OCI-LY7 (cell line): Measurements from ENCODE around the gene C6orf118.

Experiments used
- EZH2phosphoT487 ChIP-seq: fragments of 200-600 bp; sonication (generic); IDR thresholded peaks from 2 replicates; pipeline ENCODE4 v1.6.1; 2018; ENCODE audit warnings: low read depth, borderline replicate concordance, mild to moderate bottlenecking, mixed run types, antibody characterized with exemption, low read length, moderate library complexity, mixed read lengths
- TF ChIP-seq, protein P1 (sequence below): fragments of 200-600 bp; sonication (generic); conservative IDR thresholded peaks from 2 replicates; pipeline ENCODE4 v1.5.1; 2014; ENCODE audit warnings: mild to moderate bottlenecking, antibody characterized with exemption, low read length, moderate library complexity, mixed read lengths

DNA sequence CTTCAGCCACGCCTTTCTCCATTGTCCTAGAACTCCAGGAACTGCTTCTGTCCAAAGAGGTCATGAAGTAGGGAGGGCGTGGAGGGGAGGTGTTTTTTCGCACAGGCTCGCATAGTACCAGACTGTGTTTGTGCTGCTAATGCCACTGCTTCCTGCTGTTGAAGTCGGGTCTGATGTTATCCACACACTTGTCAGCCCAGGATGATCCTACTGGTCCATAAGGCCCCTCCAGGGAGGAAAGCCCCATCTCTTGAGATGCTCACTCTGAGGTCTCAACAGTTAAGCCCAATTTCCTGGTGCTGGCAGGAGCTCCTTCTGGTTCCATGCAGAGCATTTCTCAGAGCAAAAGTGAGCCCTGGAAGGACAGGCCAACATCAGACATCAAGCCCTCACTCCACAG lies 65.6 kb downstream of the C6orf118 start:
- TF ChIP-seq, protein P1, sequence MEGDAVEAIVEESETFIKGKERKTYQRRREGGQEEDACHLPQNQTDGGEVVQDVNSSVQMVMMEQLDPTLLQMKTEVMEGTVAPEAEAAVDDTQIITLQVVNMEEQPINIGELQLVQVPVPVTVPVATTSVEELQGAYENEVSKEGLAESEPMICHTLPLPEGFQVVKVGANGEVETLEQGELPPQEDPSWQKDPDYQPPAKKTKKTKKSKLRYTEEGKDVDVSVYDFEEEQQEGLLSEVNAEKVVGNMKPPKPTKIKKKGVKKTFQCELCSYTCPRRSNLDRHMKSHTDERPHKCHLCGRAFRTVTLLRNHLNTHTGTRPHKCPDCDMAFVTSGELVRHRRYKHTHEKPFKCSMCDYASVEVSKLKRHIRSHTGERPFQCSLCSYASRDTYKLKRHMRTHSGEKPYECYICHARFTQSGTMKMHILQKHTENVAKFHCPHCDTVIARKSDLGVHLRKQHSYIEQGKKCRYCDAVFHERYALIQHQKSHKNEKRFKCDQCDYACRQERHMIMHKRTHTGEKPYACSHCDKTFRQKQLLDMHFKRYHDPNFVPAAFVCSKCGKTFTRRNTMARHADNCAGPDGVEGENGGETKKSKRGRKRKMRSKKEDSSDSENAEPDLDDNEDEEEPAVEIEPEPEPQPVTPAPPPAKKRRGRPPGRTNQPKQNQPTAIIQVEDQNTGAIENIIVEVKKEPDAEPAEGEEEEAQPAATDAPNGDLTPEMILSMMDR = no peak
- no peak for TF ChIP-seq EZH2phosphoT487
